K562 (cell line): Measurements from ENCODE around the gene TMEM181.

Experiments
- BRD9 ChIP-seq: fragments of 450-650 bp; IDR thresholded peaks from 2 replicates; pipeline ENCODE4 v1.6.1; 2018; ENCODE audit warnings: low read depth; ENCODE audit not compliant: partially characterized antibody
- BRF2 ChIP-seq: IDR thresholded peaks from 3 replicates; pipeline ENCODE4 v1.6.1; 2011; ENCODE audit warnings: borderline replicate concordance, mild to moderate bottlenecking; ENCODE audit not compliant: insufficient read length, insufficient read depth
- EP300 ChIP-seq: IDR thresholded peaks from 2 replicates; pipeline ENCODE4 v1.6.1; 2012; ENCODE audit warnings: low read length, improper control_type of control experiment
- EZH2 ChIP-seq: IDR thresholded peaks from 2 replicates; pipeline ENCODE4 v1.6.1; 2012; ENCODE audit warnings: low read depth, mild to moderate bottlenecking, inconsistent platforms, low read length, borderline replicate concordance
- HMG20B ChIP-seq: fragments of 250-450 bp; sonication (Bioruptor Pico); IDR thresholded peaks from 2 replicates; pipeline ENCODE4 v1.5.0; 2021; ENCODE audit warnings: mild to moderate bottlenecking
- KLF1 ChIP-seq: fragments of 450-650 bp; IDR thresholded peaks from 2 replicates; pipeline ENCODE4 v1.6.1; 2016; ENCODE audit warnings: missing genetic modification characterization, missing compliant biosample characterization
- MYC ChIP-seq, 2 experiments: fragments of 250-450 bp in 1 of 2; sonication (Bioruptor Pico) in 1 of 2; IDR thresholded peaks; 2 replicates each; pipeline versions ENCODE4 v1.5.1 to v1.6.1; 2012 to 2021; ENCODE audit warnings: low read depth in 2 of 2, borderline replicate concordance in 1 of 2, improper control_type of control experiment in 1 of 2, low read length in 1 of 2, mild to moderate bottlenecking in 1 of 2, moderate library complexity in 1 of 2
- MYNN ChIP-seq, 2 experiments: sonication (generic); formaldehyde crosslinking in 1 of 2; IDR thresholded peaks; 2 replicates each; pipeline versions ENCODE4 v1.5.0 to v1.6.1; 2016 to 2020; ENCODE audit warnings: antibody characterized with exemption in 1 of 2, missing genetic modification reagents in 1 of 2
- NFE2L1 ChIP-seq: fragments of 450-650 bp; IDR thresholded peaks from 2 replicates; pipeline ENCODE4 v1.6.1; 2016; ENCODE audit warnings: missing genetic modification characterization, low read depth, mild to moderate bottlenecking, missing compliant biosample characterization, moderate library complexity, borderline replicate concordance
- PRDM10 ChIP-seq: fragments of 450-650 bp; IDR thresholded peaks from 2 replicates; pipeline ENCODE4 v1.6.1; 2018; ENCODE audit not compliant: partially characterized antibody
- ZBTB17 ChIP-seq: fragments of 450-650 bp; formaldehyde crosslinking; IDR thresholded peaks from 2 replicates; pipeline ENCODE4 v1.4.0; 2020; ENCODE audit warnings: mild to moderate bottlenecking
- ZFP1 ChIP-seq: fragments of 450-650 bp; formaldehyde crosslinking; IDR thresholded peaks from 2 replicates; pipeline ENCODE4 v1.4.0; 2020; ENCODE audit warnings: mild to moderate bottlenecking, mixed read lengths
- ZFX ChIP-seq: sonication (generic); formaldehyde crosslinking; IDR thresholded peaks from 2 replicates; pipeline ENCODE4 v1.8.0; 2022; ENCODE audit warnings: mild to moderate bottlenecking, missing genetic modification reagents, moderate library complexity
- TF ChIP-seq, protein P1 (sequence below): fragments of 450-650 bp; conservative IDR thresholded peaks from 2 replicates; pipeline ENCODE4 v1.6.1; 2016; ENCODE audit warnings: missing genetic modification characterization, low read depth, mild to moderate bottlenecking, missing compliant biosample characterization, moderate library complexity

DNA sequence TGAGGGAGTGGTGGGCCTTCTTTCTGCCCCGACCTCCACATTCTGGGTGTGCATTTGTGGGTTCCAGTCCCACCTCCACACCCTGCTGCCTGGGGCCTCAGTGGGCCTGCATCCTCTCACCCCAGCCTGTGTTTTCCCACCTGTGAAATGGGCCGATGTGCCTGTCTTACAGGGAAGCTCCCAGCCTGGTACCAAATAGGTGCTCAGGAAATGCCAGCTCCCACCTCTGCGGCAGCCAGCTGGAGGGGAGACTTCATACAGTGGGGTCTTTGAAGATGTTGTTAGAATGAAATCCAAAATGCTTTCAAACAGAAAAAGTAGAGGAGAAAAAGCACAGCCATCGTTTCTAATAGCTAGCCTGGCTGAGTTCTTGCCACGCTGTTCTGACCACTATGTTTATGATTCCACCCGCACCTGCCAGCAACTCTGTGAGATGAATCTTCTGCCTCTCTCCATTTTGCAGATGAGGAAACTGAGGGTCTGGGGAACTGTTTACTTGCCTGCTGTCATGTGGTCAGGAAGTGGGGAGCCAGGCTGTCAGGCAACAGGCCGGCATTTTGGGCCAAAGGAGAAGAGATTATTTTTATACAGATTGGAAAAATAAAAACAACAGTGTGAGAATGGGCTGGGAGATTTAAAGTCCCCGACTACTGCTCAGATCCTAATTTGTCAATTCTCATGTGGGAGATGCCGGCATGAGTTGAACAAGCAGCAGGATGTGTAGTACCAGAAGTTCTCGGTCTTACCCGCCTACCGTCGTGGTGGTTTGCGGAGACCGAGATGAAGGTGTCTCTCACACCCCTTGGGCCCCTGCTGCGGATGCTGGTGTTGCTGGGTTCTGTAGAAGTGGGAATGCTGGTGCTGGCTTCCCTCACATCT is 4.6 kb downstream of the TMEM181 start:
- TF ChIP-seq PRDM10 (no peak), MYNN (IDR thresholded peaks at IDR 0.05) (no peak), MYNN (CRISPR knock-in tag; IDR thresholded peaks at IDR 0.05) (no peak), ZFX (CRISPR knock-in tag) (no peak), BRF2 (no peak), ZFP1 (CRISPR knock-in tag) (no peak), KLF1 (tag) (no peak), MYC (IDR thresholded peaks at IDR 0.05; ENCODE audit: low read depth, low read length) (no peak), MYC (CRISPR knock-in tag; IDR thresholded peaks at IDR 0.05; ENCODE audit: borderline replicate concordance, low read depth) (no peak), ZBTB17 (no peak), HMG20B (no peak), EP300 (no peak), EZH2 (no peak), BRD9 (no peak), NFE2L1 (tag) (no peak)
- TF ChIP-seq, protein P1, sequence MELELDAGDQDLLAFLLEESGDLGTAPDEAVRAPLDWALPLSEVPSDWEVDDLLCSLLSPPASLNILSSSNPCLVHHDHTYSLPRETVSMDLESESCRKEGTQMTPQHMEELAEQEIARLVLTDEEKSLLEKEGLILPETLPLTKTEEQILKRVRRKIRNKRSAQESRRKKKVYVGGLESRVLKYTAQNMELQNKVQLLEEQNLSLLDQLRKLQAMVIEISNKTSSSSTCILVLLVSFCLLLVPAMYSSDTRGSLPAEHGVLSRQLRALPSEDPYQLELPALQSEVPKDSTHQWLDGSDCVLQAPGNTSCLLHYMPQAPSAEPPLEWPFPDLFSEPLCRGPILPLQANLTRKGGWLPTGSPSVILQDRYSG (tag), result no peak
